Epidermal melanocyte (primary cell): ENCODE results near the gene NAA80.

Experiments
- DNase-seq: peaks from one replicate; pipeline ENCODE4 v3.0.0; 2011; ENCODE audit warnings: low spot score; ENCODE audit not compliant: insufficient read length

NAA80 gene

GRCh38 chr3:50258029-50258680 is 41.0 kb downstream of the NAA80 start:
- DNase-seq, result no peak

- no peak for DNase-seq
Measured at GRCh38 chr3:50256978-50257890, 42.0 kb downstream of the NAA80 start.

- no peak for DNase-seq
Measured at GRCh38 chr3:50255251-50255615, 44.0 kb downstream of the NAA80 start.

- DNase-seq, result no peak
Measured at GRCh38 chr3:50254577-50255250, 44.5 kb downstream of the NAA80 start.

- DNase-seq, result no peak
Measured at GRCh38 chr3:50251220-50251619, 48.0 kb downstream of the NAA80 start.

GRCh38 chr3:50250514-50250913 is 48.7 kb downstream of the NAA80 start:
- no peak for DNase-seq

DNA sequence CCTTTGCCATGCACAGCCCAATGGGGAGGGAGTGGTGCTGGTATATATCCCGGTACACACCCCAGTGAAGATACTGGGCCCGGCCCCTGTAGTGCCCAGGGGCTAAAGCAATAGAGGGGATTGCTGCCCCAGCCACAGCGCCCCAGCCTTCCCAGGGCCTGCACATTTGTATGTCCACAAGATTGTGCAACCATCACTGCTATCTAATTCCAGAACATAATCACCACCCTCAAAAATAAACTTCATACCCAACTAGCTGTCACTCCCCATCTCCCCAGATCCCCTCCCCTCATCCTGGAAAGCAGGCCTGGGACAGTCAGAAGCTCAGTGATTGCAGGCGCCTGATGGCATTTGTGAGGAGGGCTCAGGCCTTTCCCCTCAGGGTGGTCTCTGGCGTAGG is 49.7 kb downstream of the NAA80 start:
- no peak for DNase-seq

DNA sequence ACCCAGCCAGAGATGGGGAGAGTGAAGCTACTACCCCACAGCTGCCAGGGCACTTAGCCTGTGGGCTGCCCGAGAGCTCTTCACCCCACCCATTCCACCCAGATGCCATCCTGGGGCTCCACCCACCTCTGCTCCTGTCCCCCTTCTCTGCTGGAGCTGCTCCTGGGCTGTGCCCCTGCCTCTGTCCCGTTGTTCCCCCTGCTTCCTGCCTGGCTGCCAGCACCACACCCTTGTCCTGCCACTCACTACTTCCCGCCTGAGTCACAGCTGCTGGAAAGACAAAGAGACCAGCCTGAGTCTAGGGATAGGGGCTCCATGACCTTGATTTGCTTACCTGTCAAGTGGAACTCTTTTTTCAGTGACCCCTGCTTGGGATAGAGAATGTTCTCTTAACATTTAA is 50.8 kb downstream of the NAA80 start:
- DNase-seq, result no peak

- DNase-seq, result no peak
Measured at GRCh38 chr3:50246517-50246954, 52.7 kb downstream of the NAA80 start.
